Suprapubic skin (tissue), 4 donors: ENCODE data around the gene SMIM10. TPM values are rescaled to one million over a fixed set of nuclear protein-coding genes. Genes with fewer than 3 reads are reported as not detected.

ENCODE experiments used
- DNase-seq, 2 donors: peaks; one replicate each; pipeline ENCODE4 v3.0.0-alpha.2; 2019; ENCODE audit warnings: low spot score in 2 of 2
- H3K27ac ChIP-seq: fragments of 200-600 bp; sonication (generic); one replicate; pipeline ENCODE4 v1.5.1; 2019
- H3K27me3 ChIP-seq: fragments of 200-600 bp; sonication (generic); one replicate; pipeline ENCODE4 v1.5.1; 2019
- H3K36me3 ChIP-seq: fragments of 200-600 bp; sonication (generic); one replicate; pipeline ENCODE4 v1.5.1; 2019
- H3K4me1 ChIP-seq: fragments of 200-600 bp; sonication (generic); one replicate; pipeline ENCODE4 v1.5.1; 2019
- H3K4me3 ChIP-seq: fragments of 200-600 bp; sonication (generic); one replicate; pipeline ENCODE4 v1.5.1; 2019; ENCODE audit warnings: mild to moderate bottlenecking
- H3K9me3 ChIP-seq: fragments of 200-600 bp; sonication (generic); one replicate; pipeline ENCODE4 v1.5.1; 2019
- EP300 ChIP-seq: sonication (generic); formaldehyde crosslinking; IDR thresholded peaks from one replicate; pipeline ENCODE4 v1.6.1; 2017; ENCODE audit warnings: antibody characterized with exemption
- POLR2A ChIP-seq, 2 donors: fragments of 450-650 bp; IDR thresholded peaks; one replicate each; pipeline ENCODE4 v1.6.1; 2017; ENCODE audit warnings: antibody characterized with exemption in 2 of 2, mild to moderate bottlenecking in 2 of 2, moderate library complexity in 2 of 2
- POLR2AphosphoS5 ChIP-seq, 3 donors: sonication (generic); formaldehyde crosslinking; IDR thresholded peaks; one replicate each; pipeline ENCODE4 v1.6.1; 2017; ENCODE audit warnings: antibody characterized with exemption in 3 of 3
- WGBS: methylation state at CpG from one replicate; pipeline ENCODE4 v1.1.5; 2018; 5-methylcytosine and 5-hydroxymethylcytosine counted together
- total RNA-seq, 4 donors: library from RNA; depleted of rRNA; stranded (reverse); fragments of >200 nt; gene quantifications; one replicate each; pipeline ENCODE4 v1.1.0, GENCODE V29; 2016
- TF ChIP-seq, protein P1 (sequence below), 2 donors: fragments of 200-600 bp in 1 of 2; fragments of 450-650 bp in 1 of 2; sonication (generic) in 1 of 2; IDR thresholded peaks; one replicate each; pipeline ENCODE4 v1.5.1; 2016 to 2019; ENCODE audit warnings: antibody characterized with exemption in 2 of 2, mild to moderate bottlenecking in 1 of 2, moderate library complexity in 1 of 2

Gene SMIM10
- total RNA-seq, 4 donors from 2014 or later: 1.2 to 3.6 (median 1.4) TPM; not detected in 1

DNA sequence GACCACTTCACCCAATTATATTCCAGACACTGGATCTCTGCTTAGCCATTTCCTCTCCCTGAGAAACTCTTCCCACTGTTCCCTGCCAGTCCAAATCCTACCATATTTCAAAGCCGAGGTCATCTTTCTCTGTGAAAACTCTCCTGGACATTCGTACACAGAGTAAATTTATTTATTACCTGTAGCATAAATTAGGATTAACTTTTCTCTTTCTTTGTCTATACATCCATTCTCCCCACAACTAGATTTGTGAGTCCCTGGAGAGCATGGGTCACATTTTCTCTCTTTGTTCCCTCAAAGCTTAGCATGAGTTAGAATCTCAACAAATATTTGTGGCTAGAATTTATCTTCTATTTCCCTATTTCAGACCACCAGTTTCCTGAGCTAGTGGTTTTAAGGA, 27.8 kb upstream of the SMIM10 start:
- Histone ChIP-seq H3K9me3 (no peaks in the 10 kb centered on the region), H3K4me3 (no peak overlapping the region), H3K36me3 (no peaks in the 10 kb centered on the region), H3K27ac (no peak overlapping the region), H3K27me3 (no peaks in the 10 kb centered on the region), H3K4me1 (no peaks in the 10 kb centered on the region)
- TF ChIP-seq, protein P1, sequence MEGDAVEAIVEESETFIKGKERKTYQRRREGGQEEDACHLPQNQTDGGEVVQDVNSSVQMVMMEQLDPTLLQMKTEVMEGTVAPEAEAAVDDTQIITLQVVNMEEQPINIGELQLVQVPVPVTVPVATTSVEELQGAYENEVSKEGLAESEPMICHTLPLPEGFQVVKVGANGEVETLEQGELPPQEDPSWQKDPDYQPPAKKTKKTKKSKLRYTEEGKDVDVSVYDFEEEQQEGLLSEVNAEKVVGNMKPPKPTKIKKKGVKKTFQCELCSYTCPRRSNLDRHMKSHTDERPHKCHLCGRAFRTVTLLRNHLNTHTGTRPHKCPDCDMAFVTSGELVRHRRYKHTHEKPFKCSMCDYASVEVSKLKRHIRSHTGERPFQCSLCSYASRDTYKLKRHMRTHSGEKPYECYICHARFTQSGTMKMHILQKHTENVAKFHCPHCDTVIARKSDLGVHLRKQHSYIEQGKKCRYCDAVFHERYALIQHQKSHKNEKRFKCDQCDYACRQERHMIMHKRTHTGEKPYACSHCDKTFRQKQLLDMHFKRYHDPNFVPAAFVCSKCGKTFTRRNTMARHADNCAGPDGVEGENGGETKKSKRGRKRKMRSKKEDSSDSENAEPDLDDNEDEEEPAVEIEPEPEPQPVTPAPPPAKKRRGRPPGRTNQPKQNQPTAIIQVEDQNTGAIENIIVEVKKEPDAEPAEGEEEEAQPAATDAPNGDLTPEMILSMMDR (IDR thresholded peaks at IDR 0.05): no peak
- no peak for TF ChIP-seq POLR2A (IDR thresholded peaks at IDR 0.05)
- TF ChIP-seq EP300: no peak
- TF ChIP-seq POLR2AphosphoS5 (IDR thresholded peaks at IDR 0.05): no peak
- WGBS: 69% methylated on average over 2 of the region's 2 CpGs
- no peak for DNase-seq

DNA sequence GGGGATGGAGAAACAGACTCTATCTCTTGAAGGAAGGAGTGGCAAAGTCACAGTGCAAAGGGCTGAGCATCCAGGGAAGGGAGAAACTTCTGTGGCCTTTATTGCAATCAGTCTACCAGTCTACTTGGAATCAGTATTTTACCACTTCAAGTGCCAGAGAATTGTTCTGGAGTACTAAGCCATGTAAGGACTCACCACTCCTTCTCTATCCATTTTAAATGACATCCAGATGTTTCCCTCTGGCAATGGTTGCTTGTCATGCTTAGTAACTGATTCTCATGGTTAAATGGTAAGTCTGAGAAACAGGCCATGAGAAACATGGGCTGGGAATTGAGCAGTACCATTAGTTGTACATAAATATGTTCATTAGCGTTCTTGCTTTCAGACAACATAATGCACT, 21.1 kb upstream of the SMIM10 start:
- Histone ChIP-seq H3K27ac (no peak overlapping the region), H3K4me1 (no peaks in the 10 kb centered on the region), H3K9me3 (no peaks in the 10 kb centered on the region), H3K27me3 (no peaks in the 10 kb centered on the region), H3K4me3 (no peak overlapping the region), H3K36me3 (no peaks in the 10 kb centered on the region)
- TF ChIP-seq, protein P1 (IDR thresholded peaks at IDR 0.05): no peak
- no peak for TF ChIP-seq POLR2A (IDR thresholded peaks at IDR 0.05)
- TF ChIP-seq POLR2AphosphoS5 (IDR thresholded peaks at IDR 0.05): no peak
- TF ChIP-seq EP300: no peak
- 77% methylated on average over 1 of the region's 1 CpG for WGBS
- no peak for DNase-seq

DNA sequence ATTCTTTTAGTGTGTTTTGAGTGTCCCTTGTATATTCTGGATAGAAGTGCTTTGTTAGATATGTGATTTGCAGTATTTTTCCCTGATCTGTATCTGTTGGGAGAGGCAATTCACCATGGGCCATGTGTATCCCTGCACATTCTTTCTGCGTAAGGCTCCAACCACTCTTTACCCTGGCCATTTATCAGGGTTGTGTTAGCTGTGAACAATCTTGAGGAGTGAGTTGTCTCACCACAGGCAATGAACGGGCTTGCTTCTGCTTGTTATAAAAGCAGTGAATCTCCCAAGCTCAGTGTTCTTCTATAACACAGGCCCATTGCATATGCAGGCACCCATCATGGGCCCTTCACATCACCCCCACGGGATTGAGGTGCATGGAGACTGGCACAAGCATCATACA, 18.9 kb upstream of the SMIM10 start:
- H3K36me3 ChIP-seq: no peaks in the 10 kb centered on the region
- 62% methylated on average over 3 of the region's 3 CpGs for WGBS
- no peaks in the 10 kb centered on the region for H3K27me3 ChIP-seq
- no peaks in the 10 kb centered on the region for H3K9me3 ChIP-seq
- TF ChIP-seq, protein P1 (IDR thresholded peaks at IDR 0.05): no peak
- TF ChIP-seq POLR2AphosphoS5 (IDR thresholded peaks at IDR 0.05): no peak
- TF ChIP-seq POLR2A (IDR thresholded peaks at IDR 0.05): no peak
- TF ChIP-seq EP300: no peak
- no peak overlapping the region for H3K27ac ChIP-seq
- no peaks in the 10 kb centered on the region for H3K4me1 ChIP-seq
- H3K4me3 ChIP-seq: no peak overlapping the region
- DNase-seq: no peak

DNA sequence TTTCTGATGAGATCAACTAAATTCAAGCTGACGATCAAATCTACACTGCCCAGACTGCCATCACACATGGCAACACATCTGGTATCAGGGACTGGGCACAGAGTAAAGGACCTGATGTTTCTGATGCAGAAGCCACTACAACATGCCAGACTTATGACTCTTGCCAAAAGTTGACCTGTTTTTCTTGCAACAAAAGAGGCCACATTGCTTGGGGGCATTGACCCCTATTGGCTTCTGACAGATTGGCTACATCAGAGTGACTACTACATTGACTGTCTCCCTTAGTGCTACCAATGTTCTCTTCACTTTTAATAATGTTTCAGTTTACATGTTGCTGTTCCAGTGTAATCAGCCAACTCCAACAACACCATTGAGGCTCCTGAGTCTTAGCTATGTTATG, 15.3 kb upstream of the SMIM10 start:
- no peak overlapping the region for H3K27ac ChIP-seq
- no peaks in the 10 kb centered on the region for H3K36me3 ChIP-seq
- H3K9me3 ChIP-seq: no peaks in the 10 kb centered on the region
- H3K27me3 ChIP-seq: no peaks in the 10 kb centered on the region
- TF ChIP-seq POLR2A (IDR thresholded peaks at IDR 0.05): no peak
- no peak for TF ChIP-seq POLR2AphosphoS5 (IDR thresholded peaks at IDR 0.05)
- no peak for TF ChIP-seq EP300
- TF ChIP-seq, protein P1 (IDR thresholded peaks at IDR 0.05): no peak
- no peaks in the 10 kb centered on the region for H3K4me1 ChIP-seq
- 89% methylated on average over 1 of the region's 1 CpG for WGBS
- DNase-seq: no peak
- H3K4me3 ChIP-seq: no peak overlapping the region

DNA sequence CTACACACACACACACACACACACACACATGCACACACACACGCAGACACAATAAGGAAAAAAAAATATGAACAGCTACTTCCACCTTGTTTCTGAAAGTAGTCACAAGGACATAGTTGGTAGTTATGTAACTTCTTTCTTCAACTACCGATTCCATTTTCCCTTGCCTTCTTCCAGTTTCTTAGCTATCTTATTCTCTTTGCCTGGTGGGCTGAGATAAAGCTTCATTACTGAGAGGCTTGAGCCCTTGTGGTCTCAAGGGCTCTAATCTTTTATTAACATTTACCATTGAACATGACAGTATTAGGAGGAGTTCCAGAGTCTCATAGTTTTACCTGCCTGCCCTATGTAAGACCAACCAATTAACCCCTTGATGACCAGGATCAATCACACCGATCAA, 8.9 kb upstream of the SMIM10 start:
- Histone ChIP-seq H3K27me3 (no peaks in the 10 kb centered on the region), H3K9me3 (no peaks in the 10 kb centered on the region), H3K4me3 (no peak overlapping the region), H3K36me3 (no peaks in the 10 kb centered on the region), H3K27ac (no peak overlapping the region), H3K4me1 (no peaks in the 10 kb centered on the region)
- WGBS: 84% methylated on average over 3 of the region's 3 CpGs
- no peak for DNase-seq
- TF ChIP-seq, protein P1 (IDR thresholded peaks at IDR 0.05): no peak
- TF ChIP-seq POLR2AphosphoS5 (IDR thresholded peaks at IDR 0.05): no peak
